ENCODE measurements around the gene SLIT3. TPM values are rescaled to one million over a fixed set of nuclear protein-coding genes. Genes with fewer than 3 reads are reported as not detected.

The SLIT3 gene
- total RNA-seq, 1 experiment from 2014 or later: 0.92 TPM

- no peak overlapping the region for H3K4me2 ChIP-seq (ENCODE audit: insufficient read depth, insufficient read length, low read length)
- H3K4me1 Mint-ChIP-seq: peaks cover 16 to 17% of the 10 kb centered on the region in 2 experiments
- no peak overlapping the region for H2BK20ac ChIP-seq (ENCODE audit: low read depth, low read length, poor library complexity, severe bottlenecking)
These were observed 464.2 kb downstream of the SLIT3 start for GRCh38 chr5:168836603-168837231.

More at GRCh38 chr5:168836603-168837231, 464.2 kb downstream of the SLIT3 start:
- Histone ChIP-seq H3K27me3 (ENCODE audit: insufficient read depth, low read length) (peaks cover 20% of the 10 kb centered on the region; the same call in 1 of the 2 replicates), H3K79me1 (ENCODE audit: insufficient read depth, low read depth, low read length, poor library complexity, severe bottlenecking) (no peaks in the 10 kb centered on the region), H3T11ph (ENCODE audit: low read length) (no peak overlapping the region), H3K4ac (ENCODE audit: low read depth, low read length) (no peak overlapping the region), H3K56ac (ENCODE audit: insufficient read length, low read depth, low read length) (no peak overlapping the region), H3K14ac (ENCODE audit: insufficient read depth, low read length) (no peak overlapping the region), H3K79me2 (ENCODE audit: insufficient read depth, low read length) (no peaks in the 10 kb centered on the region), H3K9ac (ENCODE audit: extremely low read depth, insufficient read length, low read length) (no peak overlapping the region), H2BK12ac (ENCODE audit: insufficient read length, low read depth, low read length) (no peak overlapping the region), H3K23ac (ENCODE audit: insufficient read length, low read depth, low read length) (no peak overlapping the region), H2BK120ac (ENCODE audit: low read depth, low read length, poor library complexity, severe bottlenecking) (no peak overlapping the region), H3K27ac (ENCODE audit: insufficient read length, low read depth, low read length) (no peak overlapping the region), H4K20me1 (ENCODE audit: control insufficient read depth, insufficient read depth, insufficient read length) (no peaks in the 10 kb centered on the region), H3K18ac (ENCODE audit: insufficient read length, low read depth, low read length) (no peak overlapping the region), H2AFZ (ENCODE audit: low read length) (no peak overlapping the region), H4K5ac (ENCODE audit: insufficient read length, low read depth, low read length) (no peak overlapping the region), H3K9me3 (ENCODE audit: control insufficient read depth, low read depth, low read length) (no peaks in the 10 kb centered on the region), H2AK5ac (ENCODE audit: insufficient read length, low read length) (no peak overlapping the region), H2BK15ac (ENCODE audit: low read depth, low read length) (no peak overlapping the region), H3K23me2 (ENCODE audit: insufficient read length, low read depth, low read length, poor library complexity, severe bottlenecking) (peaks cover 2% of the 10 kb centered on the region), H4K8ac (replicated peaks; ENCODE audit: insufficient read length, low read depth, low read length) (no peak overlapping the region), H4K91ac (ENCODE audit: insufficient read length, low read depth, low read length) (no peak overlapping the region), H2BK5ac (ENCODE audit: insufficient read length, low read length) (no peak overlapping the region), H3K4me1 (ENCODE audit: insufficient read depth, low read length) (peaks cover 3% of the 10 kb centered on the region; the same call in 1 of the 2 replicates)
- DNase-seq: no peak
- no peak overlapping the region for H3K27ac Mint-ChIP-seq
- WGBS (ENCODE audit: extremely low coverage, insufficient read length, low lambda C conversion rate): no CpG with 5 or more reads among the region's 7 CpGs
- H3K9me3 Mint-ChIP-seq: peaks cover 0 to 5% of the 10 kb centered on the region in 2 experiments; a peak in 1 of 5 replicates
- no peak for TF ChIP-seq CTCF (conservative IDR thresholded peaks at IDR 0.05)
- no peaks in the 10 kb centered on the region for H3K36me3 Mint-ChIP-seq (ENCODE audit: insufficient read depth in 1 of 3, low read depth in 3 of 3)
- H3K27me3 Mint-ChIP-seq (ENCODE audit: low read depth): peaks cover 99% of the 10 kb centered on the region
- H3K4me3 Mint-ChIP-seq: no peak overlapping the region
